H1 (cell line): ENCODE data around the gene RAD51B.

Source experiments
- CEBPB ChIP-seq: IDR thresholded peaks from 2 replicates; pipeline ENCODE4 v1.6.1; 2012; ENCODE audit warnings: low read depth, low read length
- CTCF ChIP-seq, 3 experiments: IDR thresholded peaks; 1 replicate in 2 of 3; 2 replicates in 1 of 3; pipeline versions ENCODE4 v1.5.1 to v1.6.1; 2011; ENCODE audit warnings: low read length in 3 of 3, mild to moderate bottlenecking in 3 of 3, inconsistent platforms in 2 of 3, low read depth in 1 of 3, moderate library complexity in 1 of 3; ENCODE audit not compliant: insufficient read depth in 1 of 3; ENCODE audit errors: control extremely low read depth in 1 of 3
- GABPA ChIP-seq: IDR thresholded peaks from 2 replicates; pipeline ENCODE4 v1.6.1; 2011; ENCODE audit warnings: mild to moderate bottlenecking, low read length, moderate library complexity, borderline replicate concordance; ENCODE audit not compliant: insufficient read depth
- JUND ChIP-seq: IDR thresholded peaks from 2 replicates; pipeline ENCODE4 v1.6.1; 2011; ENCODE audit warnings: mild to moderate bottlenecking, improper control_type of control experiment, low read length
- POLR2AphosphoS5 ChIP-seq: IDR thresholded peaks from 2 replicates; pipeline ENCODE4 v1.6.1; 2011; ENCODE audit warnings: low read depth, low read length
- POU5F1 ChIP-seq: IDR thresholded peaks from 2 replicates; pipeline ENCODE4 v1.6.1; 2011; ENCODE audit warnings: low read depth, mild to moderate bottlenecking, low read length, moderate library complexity

- TF ChIP-seq POLR2AphosphoS5, result no peak
- no peak for TF ChIP-seq JUND
- TF ChIP-seq CTCF (IDR thresholded peaks at IDR 0.05; ENCODE audit: control extremely low read depth in 1 of 3, insufficient read depth in 1 of 3, low read depth in 1 of 3, low read length in 3 of 3), result no peak
- no peak for TF ChIP-seq GABPA
- TF ChIP-seq POU5F1, result no peak
- no peak for TF ChIP-seq CEBPB
Observed at GRCh38 chr14:68261092-68261842, 441.7 kb downstream of the RAD51B start.
